Esophagus muscularis mucosa (tissue), 4 donors: Measurements from ENCODE around the gene MAPKAP1.

Source experiments
- CTCF ChIP-seq, 3 experiments: fragments of 200-600 bp in 2 of 3; fragments of 450-650 bp in 1 of 3; sonication (generic) in 2 of 3; IDR thresholded peaks; one replicate each; pipeline ENCODE4 v1.5.1; 2017 to 2019; ENCODE audit warnings: antibody characterized with exemption in 3 of 3, mild to moderate bottlenecking in 2 of 3, moderate library complexity in 1 of 3
- EP300 ChIP-seq: sonication (generic); formaldehyde crosslinking; IDR thresholded peaks from one replicate; pipeline ENCODE4 v1.6.1; 2017; ENCODE audit warnings: antibody characterized with exemption
- POLR2A ChIP-seq: fragments of 450-650 bp; IDR thresholded peaks from one replicate; pipeline ENCODE4 v1.6.1; 2017; ENCODE audit warnings: antibody characterized with exemption, moderate library complexity, mild to moderate bottlenecking, low read depth
- POLR2AphosphoS5 ChIP-seq, 2 donors: sonication (generic); formaldehyde crosslinking; IDR thresholded peaks; one replicate each; pipeline ENCODE4 v1.6.1; 2017; ENCODE audit warnings: antibody characterized with exemption in 2 of 2

GRCh38 chr9:125732562-125732961, 25.6 kb upstream of the MAPKAP1 start:
- TF ChIP-seq POLR2AphosphoS5 (IDR thresholded peaks at IDR 0.05) (no peak), CTCF (IDR thresholded peaks at IDR 0.05) (no peak), POLR2A (no peak), EP300 (no peak)
